GM18507 (cell line): ENCODE measurements around the gene TBC1D9.

Experiments used
- DNase-seq: peaks from one replicate; pipeline ENCODE4 v3.0.0; 2011; ENCODE audit warnings: low read depth; ENCODE audit not compliant: insufficient read length; ENCODE audit errors: extremely low spot score
- FAIRE-seq: peaks from 2 replicates; lab custom pipeline; 2011; peaks lifted over from hg19 to GRCh38; lab: Jason Lieb, UNC

TBC1D9 gene

GRCh38 chr4:140600408-140600807 lies 155.8 kb downstream of the TBC1D9 start:
- no peak for DNase-seq
- FAIRE-seq, result no peak

GRCh38 chr4:140595065-140595464 lies 161.1 kb downstream of the TBC1D9 start:
- DNase-seq (no peak), FAIRE-seq (peak; percentile 49)

- DNase-seq (no peak), FAIRE-seq (no peak)
Measured at GRCh38 chr4:140584439-140584838, 171.7 kb downstream of the TBC1D9 start.

DNA sequence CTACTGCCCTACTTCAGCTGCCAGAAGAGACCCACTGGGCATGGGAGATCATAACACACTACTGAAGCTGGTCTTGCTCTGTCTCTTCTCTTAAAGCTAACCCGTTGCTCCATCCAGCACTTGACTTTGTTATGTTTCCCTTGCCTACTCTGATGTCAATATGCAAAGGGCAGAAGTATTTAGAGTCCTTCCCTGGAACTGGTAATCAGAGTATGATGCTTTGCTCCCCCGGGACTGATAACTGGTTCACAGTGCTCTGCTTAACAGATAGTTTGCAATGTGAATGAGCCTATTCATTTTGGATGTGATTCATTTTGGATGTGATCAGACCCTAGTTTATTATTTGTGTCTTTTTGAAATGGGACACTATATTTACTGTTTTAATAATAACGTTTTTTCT lies 175.1 kb downstream of the TBC1D9 start:
- DNase-seq (no peak), FAIRE-seq (no peak)

- no peak for DNase-seq
- FAIRE-seq, result no peak
Measured at GRCh38 chr4:140579278-140579677, 176.9 kb downstream of the TBC1D9 start.

DNA sequence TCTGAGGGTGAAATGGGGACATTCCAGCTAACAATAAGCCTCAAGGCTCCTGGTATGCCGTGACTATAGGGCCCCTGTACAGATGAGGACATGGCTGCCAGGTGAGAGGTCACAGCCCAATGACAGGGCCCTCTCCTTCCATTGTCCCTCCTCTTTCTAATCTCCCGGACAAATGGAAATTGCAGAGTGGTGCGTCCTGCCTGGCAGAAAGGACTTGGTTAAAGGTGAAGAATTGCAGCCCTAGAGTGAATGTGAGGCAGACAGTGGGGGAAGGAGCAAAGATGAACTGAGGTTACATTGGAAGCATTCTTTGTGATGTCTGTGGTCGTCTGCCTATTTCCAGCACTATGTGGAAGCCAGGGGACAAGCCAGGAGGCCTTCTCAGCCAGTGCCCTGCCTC lies 180.7 kb downstream of the TBC1D9 start:
- no peak for DNase-seq
- FAIRE-seq, result no peak

GRCh38 chr4:140571620-140572019 lies 184.6 kb downstream of the TBC1D9 start:
- DNase-seq, result no peak
- FAIRE-seq, result no peak
